Vagina (tissue), 2 donors: ENCODE measurements around the gene NINJ2.

ENCODE experiments used
- CTCF ChIP-seq, 3 experiments: fragments of 450-650 bp in 2 of 3; fragments of 200-600 bp in 1 of 3; sonication (generic) in 1 of 3; IDR thresholded peaks; one replicate each; pipeline ENCODE4 v1.5.1; 2017 to 2019; ENCODE audit warnings: antibody characterized with exemption in 3 of 3, mild to moderate bottlenecking in 2 of 3, moderate library complexity in 2 of 3
- POLR2AphosphoS5 ChIP-seq, 2 donors: sonication (generic); formaldehyde crosslinking; IDR thresholded peaks; one replicate each; pipeline ENCODE4 v1.9.0; 2017; ENCODE audit warnings: antibody characterized with exemption in 2 of 2, mild to moderate bottlenecking in 2 of 2, low read depth in 1 of 2; ENCODE audit not compliant: insufficient read depth in 1 of 2

DNA sequence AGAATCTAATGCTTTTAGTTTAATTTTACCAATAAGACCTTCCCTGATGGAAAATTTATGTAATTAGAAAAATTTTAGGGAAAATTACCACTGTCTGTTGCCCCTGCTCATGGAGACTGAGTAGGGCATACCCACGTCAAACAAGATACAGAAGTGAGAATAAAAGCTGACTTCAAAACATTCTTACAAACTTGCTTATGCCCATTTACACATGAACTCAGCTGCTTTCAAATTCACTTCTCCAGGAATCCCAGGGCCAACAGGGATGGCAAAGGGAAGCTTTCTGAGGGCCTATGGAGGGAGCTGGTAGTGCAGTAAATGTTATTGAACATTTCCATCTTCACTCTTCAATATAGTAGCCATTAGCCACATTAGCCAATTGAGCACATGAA lies 4.8 kb upstream of the NINJ2 start:
- TF ChIP-seq CTCF (IDR thresholded peaks at IDR 0.05) (no peak), POLR2AphosphoS5 (IDR thresholded peaks at IDR 0.05; ENCODE audit: insufficient read depth in 1 of 2, low read depth in 1 of 2) (no peak)
